ENCODE measurements around the gene NFIX. TPM values are rescaled to one million over a fixed set of nuclear protein-coding genes. Genes with fewer than 3 reads are reported as not detected.

The NFIX gene
- total RNA-seq, 1 experiment from 2014 or later, result 69.7 TPM

DNA sequence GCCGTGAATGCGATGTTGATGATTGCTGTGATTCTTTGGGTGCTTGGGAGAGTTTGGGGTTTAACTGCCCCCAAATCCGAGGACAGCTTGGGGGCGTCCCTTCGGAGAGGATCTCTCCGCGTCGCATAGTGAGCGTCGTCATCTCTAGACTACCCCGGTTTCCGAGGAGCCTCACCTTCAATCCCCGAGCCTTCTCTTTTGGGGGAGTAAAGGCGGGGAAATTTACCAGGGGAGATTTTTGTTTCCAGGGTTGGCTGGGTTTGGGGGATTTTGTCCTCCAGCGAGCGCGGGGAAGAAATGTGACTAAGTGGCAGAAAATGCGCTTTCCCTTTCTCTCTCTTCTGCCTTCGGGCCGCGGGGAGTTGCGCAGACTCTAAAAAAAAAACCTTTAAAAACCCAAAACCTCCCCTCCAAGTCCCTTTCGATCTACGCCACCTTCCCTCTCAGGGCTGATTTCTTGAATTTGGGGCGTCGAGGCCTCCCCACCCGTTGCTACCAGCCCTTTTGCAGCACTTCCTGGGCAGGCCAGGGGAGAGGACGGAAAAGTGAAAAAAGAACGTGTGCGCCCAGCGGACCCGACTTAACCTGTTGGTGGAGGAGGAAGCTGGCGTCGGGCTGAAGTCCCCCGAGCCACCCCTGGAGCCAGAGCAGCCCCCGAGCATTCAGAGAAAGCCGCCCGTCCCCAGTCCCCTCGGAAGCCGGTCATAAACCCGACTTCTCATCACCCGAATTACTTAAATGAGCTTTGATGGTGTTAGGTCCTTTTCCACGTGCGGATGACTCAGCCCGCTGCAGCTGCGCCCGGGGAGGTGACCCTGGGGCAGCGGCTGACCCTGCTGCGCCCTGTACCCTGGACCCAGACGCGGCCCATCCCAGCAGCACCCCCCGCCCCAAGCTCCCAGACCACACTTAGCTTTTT, 17.7 kb downstream of the NFIX start:
- Histone ChIP-seq H3K27me3 (replicated peaks; ENCODE audit: insufficient read depth, low read depth, low read length, poor library complexity) (no peaks in the 10 kb centered on the region), H3K36me3 (ENCODE audit: insufficient read depth, low read length, poor library complexity, severe bottlenecking) (no peaks in the 10 kb centered on the region), H3K27ac (ENCODE audit: low read depth, low read length, poor library complexity, severe bottlenecking) (peak overlapping the region; percentile 72), H3K9me3 (ENCODE audit: low read depth, low read length, poor library complexity, severe bottlenecking) (no peaks in the 10 kb centered on the region), H3K4me3 (ENCODE audit: low read depth, low read length, poor library complexity, severe bottlenecking) (peak overlapping the region; percentile 38), H3K4me1 (ENCODE audit: insufficient read depth, low read length, poor library complexity, severe bottlenecking) (peaks cover 20% of the 10 kb centered on the region)
- BruUV-seq (replicated peaks), result TSS peak; percentile 61
- peak; percentile 39 for DNase-seq (ENCODE audit: low spot score)
- intact Hi-C loops (cut with micrococcal nuclease; ENCODE audit: unreplicated experiment), result no loop called here
- ChIA-PET POLR2A (ENCODE audit: low non-redundant PET) (no interaction called here), CTCF (interaction anchor here (0.7 to 1.5 kb wide), 3 partner anchors 21 to 1051 kb away, joined by 3 to 4 read pairs (median 4); no protein-coding TSS in a partner anchor)
- no peak for TF ChIP-seq EZH2 (IDR thresholded peaks at IDR 0.05; ENCODE audit: borderline replicate concordance, low read depth, low read length, poor library complexity, severe bottlenecking)
- TF ChIP-seq, protein P1, sequence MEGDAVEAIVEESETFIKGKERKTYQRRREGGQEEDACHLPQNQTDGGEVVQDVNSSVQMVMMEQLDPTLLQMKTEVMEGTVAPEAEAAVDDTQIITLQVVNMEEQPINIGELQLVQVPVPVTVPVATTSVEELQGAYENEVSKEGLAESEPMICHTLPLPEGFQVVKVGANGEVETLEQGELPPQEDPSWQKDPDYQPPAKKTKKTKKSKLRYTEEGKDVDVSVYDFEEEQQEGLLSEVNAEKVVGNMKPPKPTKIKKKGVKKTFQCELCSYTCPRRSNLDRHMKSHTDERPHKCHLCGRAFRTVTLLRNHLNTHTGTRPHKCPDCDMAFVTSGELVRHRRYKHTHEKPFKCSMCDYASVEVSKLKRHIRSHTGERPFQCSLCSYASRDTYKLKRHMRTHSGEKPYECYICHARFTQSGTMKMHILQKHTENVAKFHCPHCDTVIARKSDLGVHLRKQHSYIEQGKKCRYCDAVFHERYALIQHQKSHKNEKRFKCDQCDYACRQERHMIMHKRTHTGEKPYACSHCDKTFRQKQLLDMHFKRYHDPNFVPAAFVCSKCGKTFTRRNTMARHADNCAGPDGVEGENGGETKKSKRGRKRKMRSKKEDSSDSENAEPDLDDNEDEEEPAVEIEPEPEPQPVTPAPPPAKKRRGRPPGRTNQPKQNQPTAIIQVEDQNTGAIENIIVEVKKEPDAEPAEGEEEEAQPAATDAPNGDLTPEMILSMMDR (conservative IDR thresholded peaks at IDR 0.05; ENCODE audit: low read depth, low read length), result no peak

DNA sequence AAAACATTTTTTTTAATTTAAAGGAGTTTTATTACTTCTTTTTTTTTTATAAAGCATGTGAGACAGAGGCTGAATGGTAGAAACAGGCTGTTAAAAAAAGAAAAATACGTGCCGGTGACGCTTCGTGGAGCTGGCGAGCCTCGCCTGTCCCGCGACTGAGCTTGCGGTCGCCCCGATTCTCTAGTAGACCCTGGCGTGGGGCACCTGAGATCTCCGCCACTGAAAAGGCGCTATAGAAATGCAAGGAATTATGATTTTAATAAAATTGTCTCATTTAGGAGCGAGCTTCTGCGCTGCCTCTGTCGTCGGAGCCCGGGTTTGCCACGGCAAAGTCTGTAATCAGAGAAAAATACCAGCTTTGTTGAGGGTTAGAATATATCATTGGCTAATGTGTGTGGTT, 18.4 kb downstream of the NFIX start:
- no peaks in the 10 kb centered on the region for H3K36me3 ChIP-seq (ENCODE audit: insufficient read depth, low read length, poor library complexity, severe bottlenecking)
- CTCF ChIA-PET, result interaction anchor here (0.7 to 1.5 kb wide), 4 partner anchors 20 to 1051 kb away, joined by 3 to 4 read pairs (median 4); no protein-coding TSS in a partner anchor
- H3K9me3 ChIP-seq (ENCODE audit: low read depth, low read length, poor library complexity, severe bottlenecking), result no peaks in the 10 kb centered on the region
- peaks cover 27% of the 10 kb centered on the region for H3K4me1 ChIP-seq (ENCODE audit: insufficient read depth, low read length, poor library complexity, severe bottlenecking)
- intact Hi-C loops (cut with micrococcal nuclease; ENCODE audit: unreplicated experiment), result no loop called here
- no peak for DNase-seq (ENCODE audit: low spot score)
- POLR2A ChIA-PET (ENCODE audit: low non-redundant PET), result no interaction called here
- peak overlapping the region; percentile 38 for H3K4me3 ChIP-seq (ENCODE audit: low read depth, low read length, poor library complexity, severe bottlenecking)
- H3K27me3 ChIP-seq (replicated peaks; ENCODE audit: insufficient read depth, low read depth, low read length, poor library complexity), result no peaks in the 10 kb centered on the region
- H3K27ac ChIP-seq (ENCODE audit: low read depth, low read length, poor library complexity, severe bottlenecking), result peak overlapping the region; percentile 72
- BruUV-seq (replicated peaks), result no TSS peak
- TF ChIP-seq, protein P1 (conservative IDR thresholded peaks at IDR 0.05; ENCODE audit: low read depth, low read length), result no peak
- no peak for TF ChIP-seq EZH2 (IDR thresholded peaks at IDR 0.05; ENCODE audit: borderline replicate concordance, low read depth, low read length, poor library complexity, severe bottlenecking)

DNA sequence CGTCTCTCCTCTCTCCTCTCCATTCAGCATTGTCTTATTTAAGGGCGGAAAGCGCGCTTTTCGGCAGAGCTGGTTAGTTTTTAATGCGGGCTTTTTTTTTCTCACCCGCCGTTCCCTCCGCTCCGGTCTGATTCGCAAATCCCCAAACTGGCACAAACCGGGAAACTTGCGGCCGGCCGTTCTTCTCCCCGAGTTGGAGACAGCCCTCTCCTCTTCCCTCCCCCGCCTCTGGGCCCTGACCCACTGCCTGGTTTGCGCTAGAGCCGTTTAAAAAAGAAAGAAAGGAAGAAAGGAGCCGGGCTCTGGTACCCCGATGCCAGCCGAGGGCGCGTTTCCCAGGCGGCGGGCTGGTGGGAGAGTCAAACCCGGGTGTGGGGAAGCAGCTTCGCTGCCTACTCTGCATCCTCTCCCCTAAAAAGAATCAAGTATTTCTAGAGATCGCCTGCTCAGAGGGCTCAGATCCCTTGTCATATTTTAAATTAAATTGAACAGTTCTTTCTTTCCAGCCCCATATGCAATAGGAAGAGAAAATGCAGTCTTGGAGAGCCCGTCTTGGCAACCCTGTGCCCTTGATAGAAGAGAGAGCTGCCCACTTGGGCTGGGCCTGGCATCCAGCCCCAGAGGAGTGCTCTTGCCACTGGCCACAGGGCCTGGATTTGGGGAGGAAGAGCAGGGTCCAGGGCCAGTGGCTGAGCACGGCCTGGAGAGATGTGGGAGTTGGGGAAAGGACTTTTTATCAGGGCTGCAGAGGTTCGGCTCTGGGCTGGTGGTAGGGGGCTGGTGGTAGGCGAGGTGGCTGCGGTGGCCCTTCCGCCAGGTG, 19.0 kb downstream of the NFIX start:
- H3K36me3 ChIP-seq (ENCODE audit: insufficient read depth, low read length, poor library complexity, severe bottlenecking), result no peaks in the 10 kb centered on the region
- H3K4me3 ChIP-seq (ENCODE audit: low read depth, low read length, poor library complexity, severe bottlenecking), result peak overlapping the region; percentile 38
- no TSS peak for BruUV-seq (replicated peaks)
- intact Hi-C loops (cut with micrococcal nuclease; ENCODE audit: unreplicated experiment), result no loop called here
- peak; percentile 50 for DNase-seq (ENCODE audit: low spot score)
- no peaks in the 10 kb centered on the region for H3K9me3 ChIP-seq (ENCODE audit: low read depth, low read length, poor library complexity, severe bottlenecking)
- CTCF ChIA-PET, result interaction anchor here (0.7 to 1.5 kb wide), 3 partner anchors 20 to 47 kb away, joined by 3 to 4 read pairs (median 4); no protein-coding TSS in a partner anchor
- peak overlapping the region; percentile 72 for H3K27ac ChIP-seq (ENCODE audit: low read depth, low read length, poor library complexity, severe bottlenecking)
- H3K27me3 ChIP-seq (replicated peaks; ENCODE audit: insufficient read depth, low read depth, low read length, poor library complexity), result no peaks in the 10 kb centered on the region
- TF ChIP-seq EZH2 (IDR thresholded peaks at IDR 0.05; ENCODE audit: borderline replicate concordance, low read depth, low read length, poor library complexity, severe bottlenecking), result no peak
- TF ChIP-seq, protein P1 (conservative IDR thresholded peaks at IDR 0.05; ENCODE audit: low read depth, low read length), result no peak
- peaks cover 27% of the 10 kb centered on the region for H3K4me1 ChIP-seq (ENCODE audit: insufficient read depth, low read length, poor library complexity, severe bottlenecking)
- POLR2A ChIA-PET (ENCODE audit: low non-redundant PET), result no interaction called here

Data from A673 (cell line).